Body of pancreas (tissue), 4 donors: ENCODE measurements around the gene GPRC6A. TPM values are rescaled to one million over a fixed set of nuclear protein-coding genes. Genes with fewer than 3 reads are reported as not detected.

Source experiments
- ATAC-seq: fragments of 150-250 bp; one replicate; pipeline ENCODE4 v1.9.1; 2016
- DNase-seq, 4 donors: peaks; one replicate each; pipeline ENCODE4 v3.0.0-alpha.2; 2019
- H3K27ac ChIP-seq, 4 donors: fragments of 200-600 bp; sonication (generic); 1 replicate in 3 of 4; 2 replicates in 1 of 4; pipeline versions ENCODE4 v1.5.1 to v1.6.1; 2016 to 2019; ENCODE audit warnings: mild to moderate bottlenecking in 1 of 4, mixed read lengths in 1 of 4, moderate library complexity in 1 of 4
- H3K27me3 ChIP-seq, 2 donors: fragments of 200-600 bp; sonication (generic); one replicate each; pipeline ENCODE4 v1.6.0; 2016; ENCODE audit warnings: mild to moderate bottlenecking in 1 of 2
- H3K36me3 ChIP-seq, 2 donors: fragments of 200-600 bp; sonication (generic); replicated peaks in 1 of 2; 2 replicates each; pipeline ENCODE4 v1.5.1; 2016; ENCODE audit warnings: low read depth in 2 of 2; ENCODE audit not compliant: insufficient read depth in 1 of 2
- H3K4me1 ChIP-seq: fragments of 200-600 bp; sonication (generic); one replicate; pipeline ENCODE4 v1.6.0; 2016
- H3K4me3 ChIP-seq, 2 donors: fragments of 200-600 bp; sonication (generic); 1 replicate in 1 of 2; 2 replicates in 1 of 2; pipeline ENCODE4 v1.5.1; 2016 to 2019
- H3K9me3 ChIP-seq, 3 donors: fragments of 200-600 bp; sonication (generic); 1 replicate in 2 of 3; 2 replicates in 1 of 3; pipeline ENCODE4 v1.5.1; 2016
- CTCF ChIP-seq, 7 experiments: fragments of 450-650 bp in 4 of 7; fragments of 200-600 bp in 3 of 7; sonication (generic) in 3 of 7; IDR thresholded peaks; one replicate each; pipeline ENCODE4 v1.5.1; 2016 to 2019; ENCODE audit warnings: antibody characterized with exemption in 7 of 7
- POLR2A ChIP-seq, 3 donors: fragments of 450-650 bp; IDR thresholded peaks; one replicate each; pipeline ENCODE4 v1.6.1; 2016; ENCODE audit warnings: antibody characterized with exemption in 3 of 3, mild to moderate bottlenecking in 2 of 3
- WGBS, 2 donors: methylation state at CpG; one replicate each; pipeline ENCODE4 v1.1.5; 2017; 5-methylcytosine and 5-hydroxymethylcytosine counted together
- intact Hi-C: fragments of 100-400 bp; cut with DNase I; formaldehyde crosslinking; loops from one replicate; pipeline ENCODE4 v1.15.1; 2023
- total RNA-seq, 2 donors: library from RNA; depleted of rRNA; stranded (reverse); fragments of >200 nt; gene quantifications; one replicate each; pipeline ENCODE4 v1.1.0, GENCODE V29; 2016

The GPRC6A gene
- total RNA-seq, 2 donors from 2014 or later = not detected

- WGBS, 2 donors = 63 to 69% methylated on average over 5 of the region's 5 CpGs
- no peaks in the 10 kb centered on the region for H3K9me3 ChIP-seq
- H3K4me1 ChIP-seq = peaks cover 14% of the 10 kb centered on the region
- no peak overlapping the region for H3K27ac ChIP-seq
- DNase-seq (no peak), ATAC-seq (no peak)
- intact Hi-C loops = no loop called here
- H3K4me3 ChIP-seq = no peak overlapping the region
- peaks cover 0 to 18% of the 10 kb centered on the region in 2 donors for H3K27me3 ChIP-seq
- no peaks in the 10 kb centered on the region for H3K36me3 ChIP-seq
- no peak for TF ChIP-seq CTCF (IDR thresholded peaks at IDR 0.05)
- TF ChIP-seq POLR2A (IDR thresholded peaks at IDR 0.05) = no peak
Observed at GRCh38 chr6:116766506-116767176, 62.2 kb downstream of the GPRC6A start.

- Histone ChIP-seq H3K36me3 (no peaks in the 10 kb centered on the region), H3K4me1 (peaks cover 14% of the 10 kb centered on the region), H3K4me3 (peak within 1 kb of the TSS; percentile 9 to 12), H3K27ac (peak within 1 kb of the TSS in 1 of 4 donors; percentile 36), H3K27me3 (peaks cover 0 to 18% of the 10 kb centered on the region in 2 donors), H3K9me3 (no peaks in the 10 kb centered on the region)
- 2% methylated on average over 25 to 89 of the region's 89 CpGs for WGBS, 2 donors
- DNase-seq = peak in 3 of 4 donors; percentile 3 to 29 (median 13)
- intact Hi-C loops = no loop called here
- no peak for TF ChIP-seq CTCF (IDR thresholded peaks at IDR 0.05)
- no peak for TF ChIP-seq POLR2A (IDR thresholded peaks at IDR 0.05)
- ATAC-seq = peak; percentile 60
Observed at GRCh38 chr6:116764961-116765841, 63.7 kb downstream of the GPRC6A start, which contains the start of gene FAM162B. FAM162B (minus strand) TSS chr6:116765719; CDS start chr6:116765576, 143 bp downstream.

- ATAC-seq (no peak), DNase-seq (no peak)
- WGBS, 2 donors = 39 to 51% methylated on average over 19 of the region's 19 CpGs
- Histone ChIP-seq H3K4me3 (peak overlapping the region in 1 of 2 donors; percentile 12), H3K4me1 (peaks cover 14% of the 10 kb centered on the region), H3K27me3 (peaks cover 0 to 18% of the 10 kb centered on the region in 2 donors), H3K27ac (peak overlapping the region in 1 of 4 donors; percentile 36), H3K36me3 (no peaks in the 10 kb centered on the region), H3K9me3 (no peaks in the 10 kb centered on the region)
- intact Hi-C loops = no loop called here
- no peak for TF ChIP-seq POLR2A (IDR thresholded peaks at IDR 0.05)
- no peak for TF ChIP-seq CTCF (IDR thresholded peaks at IDR 0.05)
Observed at GRCh38 chr6:116764629-116764960, 64.3 kb downstream of the GPRC6A start.

- Histone ChIP-seq H3K4me3 (no peak overlapping the region), H3K9me3 (no peaks in the 10 kb centered on the region), H3K27me3 (peaks cover 0 to 18% of the 10 kb centered on the region in 2 donors), H3K36me3 (no peaks in the 10 kb centered on the region), H3K27ac (no peak overlapping the region), H3K4me1 (peaks cover 14% of the 10 kb centered on the region)
- DNase-seq (no peak), ATAC-seq (no peak)
- TF ChIP-seq CTCF (IDR thresholded peaks at IDR 0.05) (no peak), POLR2A (IDR thresholded peaks at IDR 0.05) (no peak)
- whole genome bisulfite sequencing, 2 donors = 88 to 89% methylated on average over 11 of the region's 11 CpGs
- intact Hi-C loops = no loop called here
Observed at GRCh38 chr6:116763906-116764628, 64.8 kb downstream of the GPRC6A start.
